HEK293T (cell line): ENCODE results near the gene ANO1.

Experiments
- CTCF ChIA-PET: fragments of 350-600 bp; formaldehyde crosslinking; extraction: SDS; loops from one replicate; lab custom pipeline; 2021; ENCODE audit warnings: antibody characterized with exemption, inconsistent platforms; lab: Yijun Ruan, JAX
- POLR2A ChIA-PET: fragments of 350-600 bp; formaldehyde crosslinking; extraction: SDS; loops from one replicate; lab custom pipeline; 2020; ENCODE audit warnings: antibody characterized with exemption, inconsistent platforms; lab: Yijun Ruan, JAX
- DNase-seq: peaks from one replicate; pipeline ENCODE4 v3.0.0; 2012; ENCODE audit warnings: mixed read lengths; ENCODE audit errors: extremely low spot score
- ARNT ChIP-seq: fragments of 450-650 bp; IDR thresholded peaks from 2 replicates; pipeline ENCODE4 v1.6.1; 2017; ENCODE audit warnings: mild to moderate bottlenecking
- BHLHE40 ChIP-seq: fragments of 450-650 bp; IDR thresholded peaks from 2 replicates; pipeline ENCODE4 v1.6.1; 2016; ENCODE audit warnings: mild to moderate bottlenecking, moderate library complexity, borderline replicate concordance
- CTBP1 ChIP-seq: fragments of 450-650 bp; IDR thresholded peaks from 2 replicates; pipeline ENCODE4 v1.6.1; 2016; ENCODE audit warnings: borderline replicate concordance
- ELF4 ChIP-seq: fragments of 450-650 bp; IDR thresholded peaks from 2 replicates; pipeline ENCODE4 v1.6.1; 2017; ENCODE audit warnings: antibody characterized with exemption
- FOXA1 ChIP-seq: fragments of 450-650 bp; IDR thresholded peaks from 2 replicates; pipeline ENCODE4 v1.6.1; 2016; ENCODE audit warnings: mild to moderate bottlenecking
- FOXK2 ChIP-seq: fragments of 450-650 bp; IDR thresholded peaks from 2 replicates; pipeline ENCODE4 v1.6.1; 2016; ENCODE audit warnings: mild to moderate bottlenecking
- FOXM1 ChIP-seq: fragments of 450-650 bp; IDR thresholded peaks from 2 replicates; pipeline ENCODE4 v1.6.1; 2017; ENCODE audit warnings: mild to moderate bottlenecking, borderline replicate concordance
- HDGF ChIP-seq: fragments of 450-650 bp; IDR thresholded peaks from 2 replicates; pipeline ENCODE4 v1.6.1; 2017; ENCODE audit warnings: antibody characterized with exemption, borderline replicate concordance
- L3MBTL2 ChIP-seq: fragments of 450-650 bp; conservative IDR thresholded peaks from 2 replicates; pipeline ENCODE4 v1.6.1; 2016; ENCODE audit warnings: mild to moderate bottlenecking
- LEF1 ChIP-seq: fragments of 450-650 bp; IDR thresholded peaks from 2 replicates; pipeline ENCODE4 v1.6.1; 2017; ENCODE audit warnings: mild to moderate bottlenecking, borderline replicate concordance
- NFRKB ChIP-seq: fragments of 450-650 bp; IDR thresholded peaks from 2 replicates; pipeline ENCODE4 v1.6.1; 2016; ENCODE audit warnings: mild to moderate bottlenecking, moderate library complexity
- PKNOX1 ChIP-seq: fragments of 450-650 bp; IDR thresholded peaks from 2 replicates; pipeline ENCODE4 v1.6.1; 2016
- SP1 ChIP-seq: fragments of 450-650 bp; IDR thresholded peaks from 2 replicates; pipeline ENCODE4 v1.6.1; 2017
- SUZ12 ChIP-seq: fragments of 450-650 bp; IDR thresholded peaks from 2 replicates; pipeline ENCODE4 v1.6.1; 2016; ENCODE audit warnings: mild to moderate bottlenecking
- TARDBP ChIP-seq: fragments of 450-650 bp; IDR thresholded peaks from 2 replicates; pipeline ENCODE4 v1.6.1; 2016
- ZNF384 ChIP-seq: fragments of 450-650 bp; IDR thresholded peaks from 2 replicates; pipeline ENCODE4 v1.6.1; 2016

ANO1 gene

GRCh38 chr11:70038034-70038834 lies 39.9 kb upstream of the ANO1 start:
- TF ChIP-seq HDGF (no peak), FOXK2 (no peak), SP1 (no peak), CTBP1 (no peak), ELF4 (no peak), ARNT (no peak)
- CTCF ChIA-PET: no interaction called here
- POLR2A ChIA-PET: no interaction called here
- DNase-seq: no peak

GRCh38 chr11:70040452-70040851 lies 37.7 kb upstream of the ANO1 start:
- ChIA-PET POLR2A (no interaction called here), CTCF (no interaction called here)
- no peak for DNase-seq
- TF ChIP-seq ELF4: no peak
- no peak for TF ChIP-seq FOXM1
- no peak for TF ChIP-seq FOXA1
- no peak for TF ChIP-seq FOXK2
- no peak for TF ChIP-seq LEF1
- TF ChIP-seq CTBP1: no peak
- TF ChIP-seq SUZ12: no peak
- TF ChIP-seq PKNOX1: no peak
- no peak for TF ChIP-seq HDGF
- TF ChIP-seq SP1: no peak
- TF ChIP-seq NFRKB: no peak
- TF ChIP-seq ARNT: no peak
- no peak for TF ChIP-seq L3MBTL2
- TF ChIP-seq ZNF384: no peak
- no peak for TF ChIP-seq TARDBP

DNA sequence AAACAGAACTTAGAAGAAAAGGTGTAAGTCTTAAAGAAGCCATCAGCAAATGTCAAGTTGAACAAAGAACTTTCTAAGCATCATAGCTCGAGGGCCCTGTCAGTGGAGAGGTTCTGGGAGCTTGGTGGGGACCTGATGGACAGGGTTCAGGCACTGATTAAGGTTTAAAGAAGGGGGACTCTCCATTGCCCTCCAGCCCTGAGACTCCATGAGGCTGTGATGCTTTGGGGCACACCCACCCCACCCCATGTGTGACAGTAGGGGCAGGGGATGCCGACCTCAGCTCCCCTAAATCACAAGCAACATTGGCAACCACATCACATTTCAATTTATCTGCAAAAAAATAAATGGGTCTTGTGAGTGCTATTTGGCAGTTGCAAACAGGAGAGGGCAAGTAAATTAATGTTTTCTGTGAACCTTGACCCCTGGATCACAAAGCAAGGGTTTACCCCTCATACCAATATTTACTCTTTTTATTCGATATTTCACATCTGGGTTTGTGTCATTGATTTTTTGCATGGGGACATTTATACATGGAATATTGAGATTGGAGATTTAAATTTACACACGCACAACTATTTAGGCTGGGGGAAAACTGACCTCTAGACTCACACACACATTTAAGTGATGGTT lies 37.1 kb upstream of the ANO1 start:
- ChIA-PET POLR2A (no interaction called here), CTCF (no interaction called here)

DNA sequence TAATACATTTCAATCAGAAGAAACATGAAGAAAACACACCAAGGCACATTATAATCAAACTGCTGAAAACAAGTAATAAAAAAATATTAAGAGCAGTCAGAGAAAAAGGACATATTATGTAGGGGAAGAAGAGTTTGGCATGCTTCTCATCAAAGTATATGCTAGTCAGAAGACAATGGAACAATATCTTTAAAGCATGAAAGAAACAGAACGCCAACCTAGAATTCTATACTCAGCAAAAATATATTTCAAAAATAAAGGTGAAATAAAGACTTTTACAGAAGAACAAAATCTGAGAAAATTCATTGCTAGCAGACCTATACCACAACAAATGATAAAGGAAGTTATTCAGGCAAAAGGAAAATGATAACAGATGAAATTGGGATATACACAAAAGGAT lies 34.6 kb upstream of the ANO1 start:
- no peak for DNase-seq
- ChIA-PET POLR2A (no interaction called here), CTCF (no interaction called here)
- TF ChIP-seq PKNOX1 (no peak), ARNT (no peak), HDGF (no peak), L3MBTL2 (no peak), SUZ12 (no peak), NFRKB (no peak), BHLHE40 (no peak), FOXM1 (no peak), TARDBP (no peak), SP1 (no peak), FOXA1 (no peak), CTBP1 (no peak), ELF4 (no peak), LEF1 (no peak), ZNF384 (no peak), FOXK2 (no peak)

More for the DNA sequence above, 37.1 kb upstream of the ANO1 start:
- no peak for DNase-seq
- TF ChIP-seq TARDBP (no peak), CTBP1 (no peak), FOXA1 (no peak), FOXK2 (no peak), ZNF384 (no peak), HDGF (no peak), PKNOX1 (no peak), ARNT (no peak), SP1 (no peak), SUZ12 (no peak), FOXM1 (no peak), BHLHE40 (no peak), L3MBTL2 (no peak), LEF1 (no peak), ELF4 (no peak), NFRKB (no peak)

DNA sequence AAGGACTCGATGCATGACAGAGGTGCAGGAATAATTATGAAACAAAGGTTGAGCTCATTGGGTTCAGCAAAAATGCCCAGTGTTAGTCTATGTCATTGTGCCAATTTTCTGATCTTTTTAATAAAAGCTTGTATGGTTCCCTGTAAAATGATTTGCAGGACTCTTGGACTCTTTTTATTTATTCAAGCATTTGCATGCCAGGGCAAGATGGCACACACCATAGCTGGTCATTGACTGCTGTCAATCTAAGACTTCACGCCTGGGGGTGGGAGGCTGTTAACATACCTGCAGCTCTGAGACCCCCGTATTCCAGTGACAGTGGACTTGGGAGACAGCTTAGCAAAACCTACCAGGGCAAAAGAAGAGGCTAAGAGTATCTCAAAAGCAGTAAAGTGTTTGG lies 32.0 kb upstream of the ANO1 start:
- no peak for TF ChIP-seq ARNT
- TF ChIP-seq NFRKB: no peak
- no peak for TF ChIP-seq L3MBTL2
- TF ChIP-seq PKNOX1: no peak
- TF ChIP-seq HDGF: no peak
- TF ChIP-seq BHLHE40: no peak
- no peak for TF ChIP-seq FOXM1
- no peak for TF ChIP-seq FOXK2
- TF ChIP-seq CTBP1: no peak
- no peak for TF ChIP-seq ZNF384
- TF ChIP-seq SP1: no peak
- no peak for TF ChIP-seq FOXA1
- no peak for TF ChIP-seq ELF4
- TF ChIP-seq TARDBP: no peak
- CTCF ChIA-PET: interaction anchor here (0.7 to 1.4 kb wide), 2 partner anchors 14 to 338 kb away, joined by 3 read pairs; no protein-coding TSS in a partner anchor
- POLR2A ChIA-PET: no interaction called here

More for the DNA sequence above, 32.0 kb upstream of the ANO1 start:
- DNase-seq: no peak
